Panc1 (cell line): ENCODE data around the gene SLC22A23.

Source experiments
- POLR2AphosphoS5 ChIP-seq: IDR thresholded peaks from 2 replicates; pipeline ENCODE4 v1.6.1; 2012; ENCODE audit warnings: mild to moderate bottlenecking, low read depth, low read length, moderate library complexity
- TCF7L2 ChIP-seq: IDR thresholded peaks from 2 replicates; pipeline ENCODE4 v1.6.1; 2011; ENCODE audit warnings: mild to moderate bottlenecking, low read depth, low read length, inconsistent platforms
- TF ChIP-seq, protein P1 (sequence below): fragments of 450-650 bp; IDR thresholded peaks from 2 replicates; pipeline ENCODE4 v1.5.1; 2017; ENCODE audit warnings: mild to moderate bottlenecking
- TF ChIP-seq, protein P2 (sequence below), 2 experiments: IDR thresholded peaks; 2 replicates each; pipeline ENCODE4 v1.6.1; 2011 to 2012; ENCODE audit warnings: low read depth in 2 of 2, control low read depth in 1 of 2, low read length in 1 of 2, mild to moderate bottlenecking in 1 of 2, moderate library complexity in 1 of 2; ENCODE audit not compliant: insufficient read depth in 1 of 2

DNA sequence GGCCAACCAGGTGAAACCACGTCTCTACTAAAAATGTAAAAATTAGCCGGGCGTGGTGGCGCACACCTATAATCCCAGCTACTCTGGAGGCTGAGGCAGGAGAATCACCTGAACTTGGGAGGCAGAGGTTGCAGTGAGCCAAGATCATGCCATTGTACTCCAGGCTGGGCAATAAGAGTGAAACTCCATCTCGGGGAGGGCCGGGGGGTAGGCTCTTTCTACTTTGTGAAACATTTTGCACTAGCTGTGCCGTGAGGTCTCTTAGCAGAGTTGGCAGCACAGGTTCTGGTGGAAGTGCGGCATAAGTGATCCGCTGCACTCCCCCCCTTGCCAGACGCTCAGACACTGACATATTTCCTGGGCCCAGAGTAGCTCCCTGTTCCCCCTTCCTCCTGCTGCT, 173.6 kb downstream of the SLC22A23 start:
- TF ChIP-seq, protein P1, sequence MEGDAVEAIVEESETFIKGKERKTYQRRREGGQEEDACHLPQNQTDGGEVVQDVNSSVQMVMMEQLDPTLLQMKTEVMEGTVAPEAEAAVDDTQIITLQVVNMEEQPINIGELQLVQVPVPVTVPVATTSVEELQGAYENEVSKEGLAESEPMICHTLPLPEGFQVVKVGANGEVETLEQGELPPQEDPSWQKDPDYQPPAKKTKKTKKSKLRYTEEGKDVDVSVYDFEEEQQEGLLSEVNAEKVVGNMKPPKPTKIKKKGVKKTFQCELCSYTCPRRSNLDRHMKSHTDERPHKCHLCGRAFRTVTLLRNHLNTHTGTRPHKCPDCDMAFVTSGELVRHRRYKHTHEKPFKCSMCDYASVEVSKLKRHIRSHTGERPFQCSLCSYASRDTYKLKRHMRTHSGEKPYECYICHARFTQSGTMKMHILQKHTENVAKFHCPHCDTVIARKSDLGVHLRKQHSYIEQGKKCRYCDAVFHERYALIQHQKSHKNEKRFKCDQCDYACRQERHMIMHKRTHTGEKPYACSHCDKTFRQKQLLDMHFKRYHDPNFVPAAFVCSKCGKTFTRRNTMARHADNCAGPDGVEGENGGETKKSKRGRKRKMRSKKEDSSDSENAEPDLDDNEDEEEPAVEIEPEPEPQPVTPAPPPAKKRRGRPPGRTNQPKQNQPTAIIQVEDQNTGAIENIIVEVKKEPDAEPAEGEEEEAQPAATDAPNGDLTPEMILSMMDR = no peak
- no peak for TF ChIP-seq TCF7L2
- TF ChIP-seq, protein P2, sequence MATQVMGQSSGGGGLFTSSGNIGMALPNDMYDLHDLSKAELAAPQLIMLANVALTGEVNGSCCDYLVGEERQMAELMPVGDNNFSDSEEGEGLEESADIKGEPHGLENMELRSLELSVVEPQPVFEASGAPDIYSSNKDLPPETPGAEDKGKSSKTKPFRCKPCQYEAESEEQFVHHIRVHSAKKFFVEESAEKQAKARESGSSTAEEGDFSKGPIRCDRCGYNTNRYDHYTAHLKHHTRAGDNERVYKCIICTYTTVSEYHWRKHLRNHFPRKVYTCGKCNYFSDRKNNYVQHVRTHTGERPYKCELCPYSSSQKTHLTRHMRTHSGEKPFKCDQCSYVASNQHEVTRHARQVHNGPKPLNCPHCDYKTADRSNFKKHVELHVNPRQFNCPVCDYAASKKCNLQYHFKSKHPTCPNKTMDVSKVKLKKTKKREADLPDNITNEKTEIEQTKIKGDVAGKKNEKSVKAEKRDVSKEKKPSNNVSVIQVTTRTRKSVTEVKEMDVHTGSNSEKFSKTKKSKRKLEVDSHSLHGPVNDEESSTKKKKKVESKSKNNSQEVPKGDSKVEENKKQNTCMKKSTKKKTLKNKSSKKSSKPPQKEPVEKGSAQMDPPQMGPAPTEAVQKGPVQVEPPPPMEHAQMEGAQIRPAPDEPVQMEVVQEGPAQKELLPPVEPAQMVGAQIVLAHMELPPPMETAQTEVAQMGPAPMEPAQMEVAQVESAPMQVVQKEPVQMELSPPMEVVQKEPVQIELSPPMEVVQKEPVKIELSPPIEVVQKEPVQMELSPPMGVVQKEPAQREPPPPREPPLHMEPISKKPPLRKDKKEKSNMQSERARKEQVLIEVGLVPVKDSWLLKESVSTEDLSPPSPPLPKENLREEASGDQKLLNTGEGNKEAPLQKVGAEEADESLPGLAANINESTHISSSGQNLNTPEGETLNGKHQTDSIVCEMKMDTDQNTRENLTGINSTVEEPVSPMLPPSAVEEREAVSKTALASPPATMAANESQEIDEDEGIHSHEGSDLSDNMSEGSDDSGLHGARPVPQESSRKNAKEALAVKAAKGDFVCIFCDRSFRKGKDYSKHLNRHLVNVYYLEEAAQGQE (IDR thresholded peaks at IDR 0.05; ENCODE audit: insufficient read depth in 1 of 2, low read depth in 2 of 2, low read length in 1 of 2) = no peak
- no peak for TF ChIP-seq POLR2AphosphoS5
